ENCODE measurements around the gene PDCD2.
"Not testable (repeated sequence)": the region's sequence is repeated elsewhere in the genome, so short reads cannot be mapped to it uniquely, and the experiment has no call there.

The PDCD2 gene

DNA sequence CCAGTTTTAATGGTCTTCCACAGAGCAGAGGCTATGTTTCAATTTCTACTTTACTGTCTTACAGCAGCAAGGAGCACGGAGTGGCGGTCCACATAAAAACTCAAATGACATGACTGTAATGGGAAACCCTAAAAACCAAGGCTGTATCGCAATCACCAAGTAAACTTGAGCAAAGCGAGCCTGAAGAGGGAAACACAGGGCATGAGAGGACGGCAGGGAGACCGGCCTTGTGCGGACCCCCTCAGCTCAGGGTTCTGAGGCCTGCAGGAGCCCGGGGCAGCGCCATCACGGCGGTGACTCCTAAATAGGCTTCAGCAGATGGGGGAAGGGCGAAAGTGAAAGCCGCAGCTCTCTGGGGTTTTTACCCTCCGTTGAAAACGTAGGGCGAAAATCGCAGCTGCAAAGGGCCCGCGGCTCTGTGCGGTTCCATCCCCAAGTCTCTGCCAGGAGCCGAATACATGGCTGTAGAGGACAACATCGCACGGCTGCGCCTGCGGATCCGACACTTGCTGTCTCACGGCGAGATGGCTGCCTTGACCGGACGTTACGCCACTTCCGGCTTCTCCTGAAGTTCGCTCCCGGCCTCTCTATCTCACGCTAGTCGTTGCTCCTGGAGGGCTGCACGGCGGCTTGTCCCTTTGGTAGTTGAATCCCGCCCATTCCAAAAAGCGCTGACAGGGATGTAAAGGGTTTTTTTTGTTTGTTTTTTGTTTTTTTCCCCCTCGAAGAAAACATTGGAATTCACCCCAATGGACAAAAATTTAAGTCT is 31.5 kb downstream of the PDCD2 start, which contains the start of gene PSMB1:
TSS of gene PSMB1 (minus strand) at position 543 of the 769 bp plus-strand sequence. CDS start at position 478, 65 bp downstream.
- peak; percentile 98 for DNase-seq (ENCODE audit: low read depth)

DNA sequence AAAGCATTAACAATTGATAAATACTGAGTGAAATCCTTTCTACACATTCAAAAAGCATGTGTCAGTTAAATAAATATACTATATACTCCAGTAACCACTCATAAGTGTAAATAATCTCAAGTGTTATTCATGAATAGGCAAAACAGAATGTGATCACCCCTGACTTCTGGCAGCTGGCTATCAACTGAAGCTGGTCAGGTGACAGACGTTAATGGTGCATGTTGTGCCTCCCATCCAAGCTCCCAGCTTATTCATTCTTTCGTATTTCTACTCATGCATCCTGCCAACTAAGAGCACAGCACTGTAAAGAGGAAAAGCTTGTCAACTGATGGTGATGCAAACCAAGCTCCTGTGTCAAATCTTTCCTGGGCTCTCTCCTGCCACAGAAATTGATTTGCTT is 39.0 kb downstream of the PDCD2 start:
- no peak for DNase-seq (ENCODE audit: low read depth)

DNA sequence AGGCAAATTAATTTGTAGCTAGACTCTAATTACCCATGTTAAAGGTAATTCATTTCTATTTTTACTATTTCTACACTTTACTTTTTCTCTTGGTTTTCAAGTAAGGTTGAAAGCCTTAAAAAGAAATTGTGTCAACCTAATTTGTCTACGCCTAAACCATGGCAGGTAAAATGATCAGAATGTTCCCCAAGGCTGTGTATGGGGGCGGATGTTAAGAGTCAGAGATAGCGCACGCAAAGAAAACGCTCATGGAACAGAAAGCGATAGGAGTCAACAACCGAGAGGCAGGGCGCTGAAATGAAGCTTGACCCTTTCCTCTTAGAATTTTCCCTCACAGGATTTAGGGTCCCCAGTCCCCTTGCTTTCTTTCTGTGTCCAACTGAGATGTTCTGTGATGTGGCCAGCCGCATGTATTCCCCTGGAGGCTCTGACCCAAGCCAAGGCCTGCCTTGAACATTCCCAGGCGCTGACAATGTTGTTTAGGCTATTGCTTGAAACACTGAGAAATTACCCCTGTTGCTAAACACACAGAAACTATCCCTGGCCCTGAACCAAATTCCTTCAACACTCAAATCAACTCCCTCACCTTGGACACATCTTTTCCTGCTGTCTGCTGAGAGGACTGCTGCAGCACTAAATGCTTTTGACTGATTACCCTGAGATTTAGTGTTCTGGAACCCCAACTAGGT is 42.3 kb downstream of the PDCD2 start:
- DNase-seq (ENCODE audit: low read depth) = no peak

- no peak for DNase-seq (ENCODE audit: low read depth)
Measured at GRCh38 chr6:170537329-170537728, 47.1 kb downstream of the PDCD2 start.

DNA sequence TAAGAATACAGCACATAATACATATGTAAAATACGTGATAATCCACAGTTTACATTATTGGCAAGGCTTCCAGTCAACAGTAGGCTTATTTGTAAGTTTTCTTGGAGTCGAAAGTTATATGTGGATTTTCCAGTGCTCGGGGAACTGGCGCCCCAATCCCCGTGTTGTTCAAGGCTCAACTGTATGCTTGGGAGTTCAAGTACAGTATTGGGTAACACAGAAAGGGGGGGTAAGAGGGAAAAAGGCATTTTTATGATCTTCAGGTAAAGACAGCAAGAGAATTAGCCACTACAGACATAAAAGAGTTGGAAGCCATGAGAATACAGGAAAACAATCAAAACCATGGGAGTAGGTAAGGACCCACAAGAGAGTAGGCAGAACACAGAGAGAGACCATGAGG is 47.8 kb downstream of the PDCD2 start:
- DNase-seq (ENCODE audit: low read depth) = no peak

- DNase-seq (ENCODE audit: low read depth) = no peak
Measured at GRCh38 chr6:170535004-170535403, 49.4 kb downstream of the PDCD2 start.

- no peak for DNase-seq (ENCODE audit: low read depth)
Measured at GRCh38 chr6:170533792-170534191, 50.6 kb downstream of the PDCD2 start.

DNA sequence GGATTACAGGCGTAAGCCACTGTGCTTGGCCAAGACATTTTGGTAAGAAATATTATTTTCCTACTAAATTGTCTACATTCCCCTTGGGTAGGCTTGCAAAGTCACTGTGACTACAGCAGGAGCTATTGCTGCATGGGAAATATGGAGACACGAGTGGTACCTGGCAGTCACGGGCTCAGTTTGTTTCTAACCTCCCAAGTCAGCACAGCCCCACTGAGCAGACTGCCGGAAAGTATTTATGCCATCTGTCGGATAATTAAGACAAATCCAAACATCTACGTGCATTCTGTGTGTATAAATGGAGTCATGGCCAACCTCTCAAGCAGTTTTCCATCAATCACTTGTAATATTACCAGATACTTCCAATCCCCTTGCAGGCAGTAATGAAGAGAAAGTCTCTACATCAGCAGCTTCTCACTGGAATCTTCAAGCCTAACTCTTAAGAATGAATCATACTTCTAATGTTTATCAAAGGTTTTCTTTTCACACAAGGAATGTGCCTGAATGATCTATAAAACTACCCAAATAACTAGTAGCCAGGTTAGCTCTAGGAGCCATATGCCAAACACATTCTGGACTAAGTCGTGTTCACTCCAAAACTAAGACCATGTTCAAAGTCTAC is 51.5 kb downstream of the PDCD2 start:
- DNase-seq (ENCODE audit: low read depth) = no peak

DNA sequence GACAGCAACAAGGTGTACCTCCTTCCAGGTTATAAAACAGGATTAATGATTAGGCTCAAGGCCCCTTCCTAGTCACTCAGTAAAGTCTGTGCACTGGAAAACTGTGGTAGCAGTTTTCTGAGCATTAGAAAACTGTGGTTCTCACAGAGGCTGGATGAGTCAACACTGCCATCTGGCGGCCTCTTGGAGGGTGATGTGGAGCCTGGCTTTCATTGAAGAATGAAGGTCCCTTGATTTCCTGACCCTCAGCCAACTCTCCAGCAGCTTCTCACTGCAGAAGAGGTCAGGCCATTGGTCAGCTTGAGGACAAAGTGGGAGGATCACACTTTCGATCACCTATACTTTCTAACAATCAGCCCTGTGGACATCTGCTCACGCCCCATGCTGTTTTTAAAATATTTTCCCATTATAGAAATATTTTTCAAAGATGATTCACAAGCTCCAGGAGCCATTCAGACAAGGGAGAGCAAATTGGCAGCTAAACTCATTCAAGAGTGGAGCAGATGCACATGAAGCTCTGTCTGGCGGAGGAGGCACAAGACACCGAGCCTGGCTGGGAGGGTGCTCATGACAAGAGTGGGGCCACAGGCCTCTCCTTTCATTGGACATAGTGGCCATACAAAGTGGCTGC is 54.5 kb downstream of the PDCD2 start:
- peak; percentile 76 for DNase-seq (ENCODE audit: low read depth)

- not testable (repeated sequence) for DNase-seq (ENCODE audit: low read depth)
Measured at GRCh38 chr6:170527995-170528394, 56.4 kb downstream of the PDCD2 start.

DNA sequence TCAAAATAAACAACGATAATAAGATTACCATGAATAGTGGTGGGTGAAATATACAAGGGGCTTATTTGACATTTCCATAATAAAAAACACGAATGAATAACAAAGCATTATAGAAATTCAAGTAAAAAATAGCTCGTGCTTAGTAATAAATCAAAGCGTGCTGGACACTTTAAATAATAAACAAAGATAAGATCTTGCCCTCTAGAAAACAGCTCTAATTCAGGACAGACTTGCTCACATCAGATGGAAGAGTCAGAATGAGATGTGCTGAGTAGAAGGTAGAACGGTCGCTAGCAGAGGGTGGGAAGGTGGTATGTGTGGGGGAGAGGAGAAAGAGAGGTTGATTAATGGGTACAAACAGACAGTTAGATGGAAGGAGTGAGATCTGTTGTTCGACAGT is 58.6 kb downstream of the PDCD2 start:
- no peak for DNase-seq (ENCODE audit: low read depth)
